ENCODE data around the gene TRIM2.

The TRIM2 gene

DNA sequence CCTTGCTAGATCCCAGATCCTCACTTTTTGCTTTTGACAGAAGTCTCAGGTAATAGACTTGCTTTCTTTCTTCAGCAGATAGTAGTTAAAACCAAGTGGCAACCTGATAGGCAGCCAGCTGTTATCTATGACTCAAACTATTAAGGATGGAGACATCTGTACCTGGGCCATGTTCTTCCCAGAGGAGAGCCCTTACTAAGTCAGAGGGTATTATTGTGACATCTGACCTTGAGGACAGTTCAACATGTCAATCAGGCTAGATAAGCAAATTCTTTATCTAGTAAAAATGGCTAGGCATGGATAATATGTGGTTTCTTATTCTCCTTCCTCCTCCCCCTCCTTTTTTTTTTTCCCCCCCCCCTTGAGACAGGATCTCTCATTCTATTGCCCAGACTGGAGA lies 39.2 kb downstream of the TRIM2 start:
- no peak for DNase-seq (ENCODE audit: insufficient read length, low spot score)
- TF ChIP-seq POLR2AphosphoS5 (IDR thresholded peaks at IDR 0.05; ENCODE audit: low read depth, low read length) (no peak), TAF1 (IDR thresholded peaks at IDR 0.05; ENCODE audit: low read depth, low read length) (no peak)
- no peak for FAIRE-seq

DNA sequence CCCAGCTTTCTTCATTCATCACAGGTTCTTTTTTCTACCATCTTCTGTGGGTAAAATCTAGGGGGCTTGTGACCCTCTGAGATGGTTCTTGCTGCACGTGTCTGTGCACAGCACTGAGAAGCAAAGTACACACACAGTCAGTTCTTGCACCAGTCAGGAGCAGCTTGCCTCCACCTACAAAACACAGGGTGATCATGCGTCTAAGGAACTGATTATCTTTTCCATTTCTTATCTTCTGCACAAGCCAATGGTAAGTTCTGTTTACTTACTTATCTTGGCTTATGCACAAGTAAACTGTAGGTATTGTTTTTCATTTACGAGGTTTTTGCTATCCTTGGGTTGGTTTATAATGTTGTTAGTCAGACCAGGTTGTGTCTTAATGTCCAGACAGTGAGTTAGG lies 40.7 kb downstream of the TRIM2 start:
- TF ChIP-seq POLR2AphosphoS5 (IDR thresholded peaks at IDR 0.05; ENCODE audit: low read depth, low read length) (no peak), SPI1 (IDR thresholded peaks at IDR 0.05; ENCODE audit: low read depth, low read length) (no peak), TAF1 (IDR thresholded peaks at IDR 0.05; ENCODE audit: low read depth, low read length) (no peak), PAX5 (IDR thresholded peaks at IDR 0.05; ENCODE audit: insufficient read depth, low read length, severe bottlenecking) (no peak), POU2F2 (IDR thresholded peaks at IDR 0.05; ENCODE audit: low read depth, low read length) (no peak), POLR2A (IDR thresholded peaks at IDR 0.05; ENCODE audit: low read depth, low read length) (no peak)
- DNase-seq (ENCODE audit: insufficient read length, low spot score): no peak
- no peak for FAIRE-seq

DNA sequence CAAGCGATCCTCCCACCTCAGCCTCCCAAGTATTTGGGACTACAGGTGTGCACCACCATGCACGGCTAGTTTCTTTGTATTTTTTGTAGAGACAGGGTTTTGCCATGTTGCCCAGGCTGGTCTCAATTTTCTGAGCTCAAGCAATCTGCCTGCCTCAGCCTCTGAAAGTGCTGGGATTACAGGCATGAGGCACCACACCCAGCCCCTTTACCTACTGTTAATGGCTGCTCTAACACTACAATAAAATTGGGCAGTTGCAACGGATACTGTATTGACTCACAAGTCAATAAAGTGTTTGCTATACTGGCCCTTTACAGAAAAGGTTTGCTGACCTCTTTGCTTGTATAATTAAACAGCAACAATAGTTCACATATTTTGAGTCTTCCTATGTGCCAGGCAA lies 41.5 kb downstream of the TRIM2 start:
- DNase-seq (ENCODE audit: insufficient read length, low spot score): no peak
- TF ChIP-seq POLR2AphosphoS5 (IDR thresholded peaks at IDR 0.05; ENCODE audit: low read depth, low read length): no peak
- no peak for TF ChIP-seq POLR2A (IDR thresholded peaks at IDR 0.05; ENCODE audit: low read depth, low read length)
- FAIRE-seq: no peak

DNA sequence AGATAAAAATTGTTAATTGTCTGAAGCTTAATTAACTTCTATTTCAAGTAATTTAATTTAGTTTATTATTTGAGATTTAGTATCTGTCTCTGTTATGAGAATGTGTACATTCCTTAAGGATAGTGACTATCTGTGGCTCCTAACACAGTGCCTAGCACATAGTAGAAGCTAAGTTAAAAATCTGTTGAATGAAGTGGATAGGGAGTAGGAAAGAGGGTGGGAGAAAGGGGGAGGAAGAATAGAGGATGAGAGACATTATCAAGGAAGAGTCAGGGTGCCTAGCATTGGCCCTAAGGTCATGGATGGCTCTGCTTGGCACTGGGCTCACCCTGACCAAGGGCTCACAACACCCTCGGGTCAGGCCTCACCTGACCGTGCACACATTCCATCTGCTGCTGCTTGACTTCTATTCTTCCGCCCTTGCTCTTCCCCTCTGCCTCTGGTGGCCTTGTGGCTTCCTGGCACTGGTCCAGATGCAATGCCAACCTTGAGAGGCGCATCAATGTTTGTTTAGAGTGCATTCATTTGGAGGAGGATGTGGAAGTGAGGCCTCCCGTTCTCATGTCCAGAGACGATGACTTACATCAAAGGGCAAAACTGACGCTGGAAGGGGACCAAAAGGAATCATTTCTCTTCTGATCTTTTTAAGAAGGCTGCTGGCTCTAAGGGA lies 42.3 kb downstream of the TRIM2 start:
- DNase-seq (ENCODE audit: insufficient read length, low spot score): no peak
- FAIRE-seq: no peak
- no peak for TF ChIP-seq POLR2A (IDR thresholded peaks at IDR 0.05; ENCODE audit: low read depth, low read length)
- TF ChIP-seq POU2F2 (IDR thresholded peaks at IDR 0.05; ENCODE audit: low read depth, low read length): no peak
- TF ChIP-seq POLR2AphosphoS5 (IDR thresholded peaks at IDR 0.05; ENCODE audit: low read depth, low read length): no peak
- no peak for TF ChIP-seq PAX5 (IDR thresholded peaks at IDR 0.05; ENCODE audit: insufficient read depth, low read length, severe bottlenecking)
- no peak for TF ChIP-seq SPI1 (IDR thresholded peaks at IDR 0.05; ENCODE audit: low read depth, low read length)
- TF ChIP-seq TAF1 (IDR thresholded peaks at IDR 0.05; ENCODE audit: low read depth, low read length): no peak

DNA sequence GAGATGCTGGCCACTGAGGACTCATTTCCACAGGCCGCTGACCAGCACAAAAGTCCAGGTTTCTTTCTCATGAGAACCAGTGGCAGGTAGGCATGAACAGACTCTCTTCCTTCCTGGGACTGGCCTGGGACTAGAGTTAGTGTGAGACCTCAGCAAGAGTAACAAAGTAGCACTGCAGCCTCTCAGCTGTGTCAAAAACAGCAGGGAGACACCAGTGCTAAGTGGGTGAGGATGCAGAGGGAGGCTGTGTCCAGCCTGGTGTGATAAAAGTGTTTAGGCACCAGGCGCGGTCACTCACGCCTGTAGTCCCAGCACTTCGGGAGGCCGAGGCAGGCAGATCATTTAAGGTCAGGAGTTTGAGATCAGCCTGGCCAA lies 42.9 kb downstream of the TRIM2 start:
- DNase-seq (ENCODE audit: insufficient read length, low spot score) (no peak), FAIRE-seq (no peak)
- no peak for TF ChIP-seq POU2F2 (IDR thresholded peaks at IDR 0.05; ENCODE audit: low read depth, low read length)
- TF ChIP-seq PAX5 (IDR thresholded peaks at IDR 0.05; ENCODE audit: insufficient read depth, low read length, severe bottlenecking): no peak
- TF ChIP-seq POLR2A (IDR thresholded peaks at IDR 0.05; ENCODE audit: low read depth, low read length): no peak
- TF ChIP-seq POLR2AphosphoS5 (IDR thresholded peaks at IDR 0.05; ENCODE audit: low read depth, low read length): no peak
- TF ChIP-seq SPI1 (IDR thresholded peaks at IDR 0.05; ENCODE audit: low read depth, low read length): no peak
- no peak for TF ChIP-seq TAF1 (IDR thresholded peaks at IDR 0.05; ENCODE audit: low read depth, low read length)

DNA sequence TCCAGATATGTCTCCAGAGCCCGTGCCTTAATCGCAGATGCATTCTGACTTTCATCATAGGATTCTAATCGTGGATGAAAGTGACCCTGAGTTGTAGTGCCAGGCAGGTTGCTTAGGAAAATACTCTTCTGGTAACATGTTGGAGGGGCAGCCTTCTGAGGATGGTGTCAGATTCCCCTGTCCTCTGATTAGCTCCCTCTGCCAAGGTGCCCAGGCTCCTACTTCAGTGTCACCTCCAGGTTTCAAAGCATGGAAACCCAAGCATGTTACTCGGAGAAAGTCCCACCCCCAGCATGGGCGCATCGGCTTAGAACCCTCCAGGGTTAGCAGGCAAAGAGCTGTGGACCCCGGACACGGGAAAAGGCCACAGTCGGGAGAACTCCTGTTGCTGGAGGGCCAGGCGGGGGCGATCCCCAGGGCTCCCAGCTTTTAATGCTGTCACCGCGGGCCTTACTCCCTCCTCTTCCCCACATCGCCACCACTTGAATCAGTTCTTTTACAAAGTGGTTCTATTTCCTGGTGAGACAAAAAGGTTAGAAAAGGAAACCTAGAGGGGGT lies 44.5 kb downstream of the TRIM2 start:
- no peak for DNase-seq (ENCODE audit: insufficient read length, low spot score)
- peak; percentile 28 for FAIRE-seq
- TF ChIP-seq POLR2AphosphoS5 (IDR thresholded peaks at IDR 0.05; ENCODE audit: low read depth, low read length): no peak
- TF ChIP-seq SPI1 (IDR thresholded peaks at IDR 0.05; ENCODE audit: low read depth, low read length): no peak
- no peak for TF ChIP-seq TAF1 (IDR thresholded peaks at IDR 0.05; ENCODE audit: low read depth, low read length)
- no peak for TF ChIP-seq POLR2A (IDR thresholded peaks at IDR 0.05; ENCODE audit: low read depth, low read length)
- TF ChIP-seq POU2F2 (IDR thresholded peaks at IDR 0.05; ENCODE audit: low read depth, low read length): no peak
- no peak for TF ChIP-seq PAX5 (IDR thresholded peaks at IDR 0.05; ENCODE audit: insufficient read depth, low read length, severe bottlenecking)

DNA sequence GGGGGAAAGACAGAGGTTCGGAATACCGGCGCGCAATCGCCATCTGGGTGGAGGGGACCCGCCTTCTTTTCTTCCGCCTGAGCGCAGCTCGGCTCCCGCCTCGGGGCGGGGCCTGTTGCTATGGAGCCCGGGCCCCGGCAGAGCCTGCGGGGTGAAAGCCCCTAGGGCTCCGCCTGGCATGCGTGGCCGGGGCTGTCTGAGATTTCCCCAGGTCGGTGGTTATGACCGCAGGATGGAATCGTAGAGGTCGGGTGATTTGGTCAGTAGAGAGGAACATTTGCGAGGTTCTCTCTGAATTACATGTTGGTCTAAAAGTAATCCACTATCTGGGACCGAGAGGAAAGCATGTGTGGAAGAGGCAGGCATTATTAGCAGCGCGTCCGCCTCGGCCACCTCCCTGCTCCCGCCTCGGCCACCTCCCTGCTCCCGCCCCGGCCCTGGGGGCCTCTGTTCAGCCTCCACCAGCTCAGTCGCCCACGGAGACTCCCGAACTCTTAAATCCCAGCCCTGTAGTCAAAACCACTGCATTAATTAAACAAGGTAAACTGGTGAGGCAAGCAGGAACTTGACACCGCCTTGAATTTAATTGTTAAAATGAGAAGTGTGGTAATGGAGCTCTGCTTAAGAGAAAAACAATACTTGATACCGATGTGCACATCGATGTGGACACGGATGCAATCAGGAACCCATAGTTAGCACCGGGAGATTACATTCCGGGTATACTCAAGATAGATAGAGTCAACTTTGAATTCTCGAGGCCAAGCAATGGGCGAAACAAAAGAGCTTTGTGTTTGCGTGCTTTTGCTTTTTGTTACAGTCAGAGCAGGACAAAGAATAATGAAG lies 45.2 kb downstream of the TRIM2 start:
- TF ChIP-seq POLR2AphosphoS5 (IDR thresholded peaks at IDR 0.05; ENCODE audit: low read depth, low read length): no peak
- no peak for TF ChIP-seq POLR2A (IDR thresholded peaks at IDR 0.05; ENCODE audit: low read depth, low read length)
- no peak for TF ChIP-seq POU2F2 (IDR thresholded peaks at IDR 0.05; ENCODE audit: low read depth, low read length)
- no peak for TF ChIP-seq SPI1 (IDR thresholded peaks at IDR 0.05; ENCODE audit: low read depth, low read length)
- no peak for TF ChIP-seq TAF1 (IDR thresholded peaks at IDR 0.05; ENCODE audit: low read depth, low read length)
- TF ChIP-seq PAX5 (IDR thresholded peaks at IDR 0.05; ENCODE audit: insufficient read depth, low read length, severe bottlenecking): no peak
- FAIRE-seq (peak; percentile 89), DNase-seq (ENCODE audit: insufficient read length, low spot score) (peak; percentile 90)

DNA sequence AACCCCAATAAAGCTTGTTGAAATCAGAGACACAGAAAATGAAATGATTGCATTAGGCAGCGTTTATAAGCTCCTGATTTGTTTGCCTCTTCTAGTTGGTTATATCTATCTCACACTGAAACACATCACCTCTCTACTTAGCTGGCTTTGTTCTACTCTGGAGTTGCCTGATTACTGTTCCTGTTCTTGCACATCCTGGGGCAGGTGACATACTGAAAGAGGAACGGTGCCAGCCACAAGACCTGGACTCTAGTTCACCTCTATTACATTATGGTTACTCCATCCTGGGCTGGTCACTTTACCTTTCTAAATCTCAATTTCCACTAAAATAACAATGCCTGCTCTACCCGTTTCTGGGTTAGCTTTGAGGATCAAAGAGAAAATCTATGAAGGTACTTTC lies 47.9 kb downstream of the TRIM2 start:
- peak; percentile 38 for FAIRE-seq
- DNase-seq (ENCODE audit: insufficient read length, low spot score): no peak
- TF ChIP-seq SPI1 (IDR thresholded peaks at IDR 0.05; ENCODE audit: low read depth, low read length) (peak; percentile 72), PAX5 (IDR thresholded peaks at IDR 0.05; ENCODE audit: insufficient read depth, low read length, severe bottlenecking) (no peak)

DNA sequence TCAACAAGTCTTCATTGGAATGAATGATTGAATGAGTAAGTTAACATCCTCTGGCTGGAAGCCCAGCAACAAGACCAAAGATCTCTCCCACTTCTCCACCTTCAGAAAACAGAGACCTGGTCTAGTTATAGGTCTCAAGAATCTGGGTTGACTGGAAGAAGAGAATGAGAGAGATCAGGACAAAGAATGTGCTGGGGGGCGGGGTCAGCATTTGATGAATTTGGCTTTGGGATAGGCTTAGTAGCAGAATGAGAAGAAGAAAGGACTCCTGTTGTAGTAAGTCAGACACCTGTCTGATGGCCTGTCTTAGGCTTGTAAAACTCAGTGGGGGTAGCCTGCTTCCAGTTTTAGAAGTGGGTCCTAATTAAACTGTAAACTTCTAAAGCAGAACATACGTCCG lies 51.0 kb downstream of the TRIM2 start:
- TF ChIP-seq PAX5 (IDR thresholded peaks at IDR 0.05; ENCODE audit: insufficient read depth, low read length, severe bottlenecking) (no peak), POU2F2 (IDR thresholded peaks at IDR 0.05; ENCODE audit: low read depth, low read length) (no peak), POLR2AphosphoS5 (IDR thresholded peaks at IDR 0.05; ENCODE audit: low read depth, low read length) (no peak), POLR2A (IDR thresholded peaks at IDR 0.05; ENCODE audit: low read depth, low read length) (no peak), SPI1 (IDR thresholded peaks at IDR 0.05; ENCODE audit: low read depth, low read length) (no peak)
- no peak for DNase-seq (ENCODE audit: insufficient read length, low spot score)
- FAIRE-seq: no peak

DNA sequence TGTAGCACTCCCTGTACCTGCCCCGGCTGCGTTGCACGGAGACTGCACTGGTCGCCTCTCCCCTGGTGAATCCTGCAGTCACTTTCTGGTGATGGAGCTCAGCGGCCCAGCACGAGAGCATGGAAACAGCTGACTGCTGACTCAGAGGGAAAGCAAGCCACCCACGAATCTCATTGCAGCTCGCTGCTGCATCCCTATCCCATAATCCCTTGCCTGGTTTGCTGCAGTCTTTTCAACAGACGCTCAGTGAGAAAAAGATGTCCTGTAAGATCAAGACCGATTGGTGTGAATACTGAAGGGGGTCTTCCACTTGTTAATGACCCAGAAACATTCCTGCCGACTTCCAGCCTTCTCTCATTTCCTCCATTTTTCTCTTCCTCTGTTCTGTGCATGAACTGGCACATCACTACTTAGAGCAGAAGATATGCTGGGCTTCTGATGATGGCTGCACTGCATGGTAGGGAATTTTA lies 52.9 kb downstream of the TRIM2 start:
- no peak for TF ChIP-seq PAX5 (IDR thresholded peaks at IDR 0.05; ENCODE audit: insufficient read depth, low read length, severe bottlenecking)
- TF ChIP-seq TAF1 (IDR thresholded peaks at IDR 0.05; ENCODE audit: low read depth, low read length): no peak
- no peak for TF ChIP-seq POLR2A (IDR thresholded peaks at IDR 0.05; ENCODE audit: low read depth, low read length)
- no peak for TF ChIP-seq POU2F2 (IDR thresholded peaks at IDR 0.05; ENCODE audit: low read depth, low read length)
- TF ChIP-seq SPI1 (IDR thresholded peaks at IDR 0.05; ENCODE audit: low read depth, low read length): no peak
- DNase-seq (ENCODE audit: insufficient read length, low spot score): no peak
- FAIRE-seq: peak; percentile 45

Measured in GM12891 (cell line).